Suprapubic skin (tissue), 4 donors: ENCODE results near the gene TMEM225B.

Experiments used
- POLR2A ChIP-seq, 2 donors: fragments of 450-650 bp; IDR thresholded peaks; one replicate each; pipeline ENCODE4 v1.6.1; 2017; ENCODE audit warnings: antibody characterized with exemption in 2 of 2, mild to moderate bottlenecking in 2 of 2, moderate library complexity in 2 of 2
- POLR2AphosphoS5 ChIP-seq, 3 donors: sonication (generic); formaldehyde crosslinking; IDR thresholded peaks; one replicate each; pipeline ENCODE4 v1.6.1; 2017; ENCODE audit warnings: antibody characterized with exemption in 3 of 3
- TF ChIP-seq, protein P1 (sequence below), 2 donors: fragments of 200-600 bp in 1 of 2; fragments of 450-650 bp in 1 of 2; sonication (generic) in 1 of 2; IDR thresholded peaks; one replicate each; pipeline ENCODE4 v1.5.1; 2016 to 2019; ENCODE audit warnings: antibody characterized with exemption in 2 of 2, mild to moderate bottlenecking in 1 of 2, moderate library complexity in 1 of 2

- TF ChIP-seq POLR2A (IDR thresholded peaks at IDR 0.05) (no peak), POLR2AphosphoS5 (IDR thresholded peaks at IDR 0.05) (no peak)
- TF ChIP-seq, protein P1, sequence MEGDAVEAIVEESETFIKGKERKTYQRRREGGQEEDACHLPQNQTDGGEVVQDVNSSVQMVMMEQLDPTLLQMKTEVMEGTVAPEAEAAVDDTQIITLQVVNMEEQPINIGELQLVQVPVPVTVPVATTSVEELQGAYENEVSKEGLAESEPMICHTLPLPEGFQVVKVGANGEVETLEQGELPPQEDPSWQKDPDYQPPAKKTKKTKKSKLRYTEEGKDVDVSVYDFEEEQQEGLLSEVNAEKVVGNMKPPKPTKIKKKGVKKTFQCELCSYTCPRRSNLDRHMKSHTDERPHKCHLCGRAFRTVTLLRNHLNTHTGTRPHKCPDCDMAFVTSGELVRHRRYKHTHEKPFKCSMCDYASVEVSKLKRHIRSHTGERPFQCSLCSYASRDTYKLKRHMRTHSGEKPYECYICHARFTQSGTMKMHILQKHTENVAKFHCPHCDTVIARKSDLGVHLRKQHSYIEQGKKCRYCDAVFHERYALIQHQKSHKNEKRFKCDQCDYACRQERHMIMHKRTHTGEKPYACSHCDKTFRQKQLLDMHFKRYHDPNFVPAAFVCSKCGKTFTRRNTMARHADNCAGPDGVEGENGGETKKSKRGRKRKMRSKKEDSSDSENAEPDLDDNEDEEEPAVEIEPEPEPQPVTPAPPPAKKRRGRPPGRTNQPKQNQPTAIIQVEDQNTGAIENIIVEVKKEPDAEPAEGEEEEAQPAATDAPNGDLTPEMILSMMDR (IDR thresholded peaks at IDR 0.05), result no peak
Observed at GRCh38 chr7:99562114-99562784, 35.8 kb upstream of the TMEM225B start.
